H1 (cell line): ENCODE results near the gene TRIM44. TPM values are rescaled to one million over a fixed set of nuclear protein-coding genes. Genes with fewer than 3 reads are reported as not detected.

Experiments used
- CTCF ChIA-PET: fragments of 300-600 bp; sonication (Branson Sonifier 250); formaldehyde crosslinking; loops from one replicate; lab custom pipeline; 2021; ENCODE audit not compliant: partially characterized antibody; lab: Charles Lee
- POLR2A ChIA-PET: fragments of 300-600 bp; sonication (Branson Sonifier 250); formaldehyde crosslinking; loops from one replicate; lab custom pipeline; 2021; ENCODE audit warnings: inconsistent platforms; ENCODE audit not compliant: partially characterized antibody; lab: Charles Lee
- DNase-seq, 2 experiments: peaks; one replicate each; pipeline versions ENCODE4 v3.0.0 to v3.0.0-alpha.2; 2010 to 2022; ENCODE audit warnings: low spot score in 2 of 2, low read depth in 1 of 2, mixed read lengths in 1 of 2
- FAIRE-seq: peaks from 2 replicates; lab custom pipeline; 2011; peaks lifted over from hg19 to GRCh38; lab: Jason Lieb, UNC
- H2AFZ ChIP-seq: 2 replicates; pipeline ENCODE4 v1.8.1; 2012; ENCODE audit warnings: low read length, inconsistent platforms
- H2AK5ac ChIP-seq: 2 replicates; pipeline ENCODE4 v1.6.1; 2013; ENCODE audit warnings: low read depth, low read length
- H2BK120ac ChIP-seq: replicated peaks from 2 replicates; pipeline ENCODE3; 2013; ENCODE audit warnings: low read depth, low read length, inconsistent platforms
- H2BK12ac ChIP-seq: 2 replicates; pipeline ENCODE4 v1.6.1; 2013; ENCODE audit warnings: low read depth, low read length
- H2BK15ac ChIP-seq: 2 replicates; pipeline ENCODE4 v1.6.1; 2013; ENCODE audit warnings: low read length
- H2BK20ac ChIP-seq: 2 replicates; pipeline ENCODE4 v1.6.1; 2013; ENCODE audit warnings: low read length
- H2BK5ac ChIP-seq: 2 replicates; pipeline ENCODE4 v1.6.1; 2013; ENCODE audit warnings: low read depth, low read length
- H3K14ac ChIP-seq: 2 replicates; pipeline ENCODE4 v1.6.1; 2013; ENCODE audit warnings: inconsistent platforms; ENCODE audit not compliant: insufficient read length
- H3K18ac ChIP-seq: 2 replicates; pipeline ENCODE4 v1.6.1; 2013; ENCODE audit warnings: low read length; ENCODE audit errors: extremely low read depth
- H3K23ac ChIP-seq: 2 replicates; pipeline ENCODE4 v1.6.1; 2013; ENCODE audit warnings: inconsistent platforms; ENCODE audit not compliant: insufficient read length
- H3K23me2 ChIP-seq: 2 replicates; pipeline ENCODE4 v1.6.1; 2013; ENCODE audit warnings: low read depth, low read length
- H3K27ac ChIP-seq: 2 replicates; pipeline ENCODE4 v1.6.1; 2011; ENCODE audit warnings: low read depth, low read length, inconsistent platforms
- H3K27me3 ChIP-seq, 4 experiments: replicated peaks in 1 of 4; 1 replicate in 1 of 4; 2 replicates in 3 of 4; pipeline versions ENCODE4 v1.6.1 to v1.8.1; 2011 to 2013; ENCODE audit warnings: low read length in 3 of 4, mild to moderate bottlenecking in 3 of 4, inconsistent platforms in 2 of 4, mixed read lengths in 2 of 4, moderate library complexity in 1 of 4; ENCODE audit not compliant: control insufficient read depth in 3 of 4, insufficient read depth in 3 of 4; ENCODE audit errors: extremely low read depth in 1 of 4
- H3K36me3 ChIP-seq, 4 experiments: 2 replicates each; pipeline versions ENCODE4 v1.6.1 to v1.8.1; 2011 to 2013; ENCODE audit warnings: mild to moderate bottlenecking in 4 of 4, low read length in 3 of 4, moderate library complexity in 2 of 4, control low read depth in 1 of 4, inconsistent platforms in 1 of 4; ENCODE audit not compliant: insufficient read depth in 4 of 4, control insufficient read depth in 2 of 4
- H3K4ac ChIP-seq: replicated peaks from 2 replicates; pipeline ENCODE3; 2013; ENCODE audit warnings: low read length, low read depth, mixed read lengths, inconsistent platforms; ENCODE audit not compliant: insufficient read length
- H3K4me1 ChIP-seq, 4 experiments: replicated peaks in 1 of 4; 1 replicate in 1 of 4; 2 replicates in 3 of 4; pipeline versions ENCODE4 v1.6.1 to v1.8.1; 2011 to 2013; ENCODE audit warnings: low read length in 3 of 4, inconsistent platforms in 2 of 4, mixed read lengths in 1 of 4; ENCODE audit not compliant: insufficient read depth in 4 of 4, control insufficient read depth in 3 of 4
- H3K4me2 ChIP-seq, 2 experiments: 2 replicates each; pipeline versions ENCODE4 v1.6.1 to v1.8.1; 2011 to 2013; ENCODE audit warnings: low read depth in 2 of 2, low read length in 2 of 2, control low read depth in 1 of 2, inconsistent platforms in 1 of 2, mild to moderate bottlenecking in 1 of 2; ENCODE audit not compliant: insufficient read depth in 1 of 2
- H3K4me3 ChIP-seq, 4 experiments: fragments of 200-600, 300-600 bp in 1 of 4; sonication (generic), shearing (Covaris generic), sonication (Bioruptor Twin) in 1 of 4; 2 replicates each; pipeline versions ENCODE4 v1.5.1 to v1.8.1; 2011 to 2016; ENCODE audit warnings: low read length in 4 of 4, low read depth in 3 of 4, control low read depth in 2 of 4, inconsistent platforms in 2 of 4, mild to moderate bottlenecking in 2 of 4, mixed read lengths in 1 of 4, moderate library complexity in 1 of 4; ENCODE audit not compliant: insufficient read depth in 2 of 4; ENCODE audit errors: extremely low read depth in 1 of 4
- H3K56ac ChIP-seq: replicated peaks from 2 replicates; pipeline ENCODE3; 2013; ENCODE audit warnings: low read depth, mild to moderate bottlenecking, mixed read lengths, low read length, inconsistent platforms; ENCODE audit not compliant: insufficient read length
- H3K79me1 ChIP-seq: 2 replicates; pipeline ENCODE4 v1.6.1; 2013; ENCODE audit warnings: low read depth, low read length, control low read depth
- H3K79me2 ChIP-seq, 2 experiments: 2 replicates each; pipeline versions ENCODE4 v1.6.1 to v1.8.1; 2012 to 2013; ENCODE audit warnings: low read length in 2 of 2, mild to moderate bottlenecking in 2 of 2, inconsistent platforms in 1 of 2; ENCODE audit not compliant: insufficient read depth in 2 of 2, control insufficient read depth in 1 of 2
- H3K9ac ChIP-seq, 4 experiments: replicated peaks in 1 of 4; 1 replicate in 1 of 4; 2 replicates in 3 of 4; pipeline versions ENCODE4 v1.6.1 to v1.8.1; 2011 to 2013; ENCODE audit warnings: low read depth in 3 of 4, low read length in 3 of 4, control low read depth in 2 of 4, mild to moderate bottlenecking in 2 of 4, moderate library complexity in 2 of 4, inconsistent platforms in 1 of 4; ENCODE audit errors: extremely low read depth in 1 of 4
- H3K9me3 ChIP-seq, 2 experiments: 2 replicates each; pipeline versions ENCODE4 v1.6.1 to v1.8.1; 2012 to 2013; ENCODE audit warnings: mild to moderate bottlenecking in 2 of 2, moderate library complexity in 2 of 2, control low read depth in 1 of 2, inconsistent platforms in 1 of 2, low read depth in 1 of 2, low read length in 1 of 2, mixed read lengths in 1 of 2; ENCODE audit not compliant: insufficient read depth in 2 of 2
- H4K20me1 ChIP-seq, 2 experiments: replicated peaks in 1 of 2; 2 replicates each; pipeline versions ENCODE3 to v1.8.1; 2011 to 2013; ENCODE audit warnings: inconsistent platforms in 2 of 2, low read length in 2 of 2, mild to moderate bottlenecking in 1 of 2; ENCODE audit not compliant: insufficient read depth in 2 of 2, control insufficient read depth in 1 of 2
- H4K5ac ChIP-seq: 2 replicates; pipeline ENCODE4 v1.6.1; 2013; ENCODE audit warnings: low read length, low read depth, mixed read lengths, inconsistent platforms; ENCODE audit not compliant: insufficient read length
- H4K8ac ChIP-seq: 2 replicates; pipeline ENCODE4 v1.8.0; 2013; ENCODE audit warnings: mild to moderate bottlenecking, moderate library complexity, low read length, inconsistent platforms; ENCODE audit not compliant: insufficient read depth; ENCODE audit errors: extremely low read depth
- H4K91ac ChIP-seq: replicated peaks from 2 replicates; pipeline ENCODE3; 2013; ENCODE audit warnings: low read length, mixed read lengths, inconsistent platforms; ENCODE audit not compliant: insufficient read length
- CEBPB ChIP-seq: IDR thresholded peaks from 2 replicates; pipeline ENCODE4 v1.6.1; 2012; ENCODE audit warnings: low read depth, low read length
- CHD2 ChIP-seq: IDR thresholded peaks from 2 replicates; pipeline ENCODE4 v1.6.1; 2012; ENCODE audit warnings: low read length, improper control_type of control experiment
- E2F6 ChIP-seq: IDR thresholded peaks from 2 replicates; pipeline ENCODE4 v1.6.1; 2012; ENCODE audit warnings: inconsistent platforms
- HDAC2 ChIP-seq, 2 experiments: fragments of 300-600 bp in 1 of 2; sonication (generic) in 1 of 2; IDR thresholded peaks; 2 replicates each; pipeline ENCODE4 v1.6.1; 2011 to 2012; ENCODE audit warnings: low read depth in 2 of 2, low read length in 2 of 2, mild to moderate bottlenecking in 2 of 2, moderate library complexity in 2 of 2, borderline replicate concordance in 1 of 2, inconsistent platforms in 1 of 2
- PHF8 ChIP-seq: fragments of 200-600 bp; sonication (generic); conservative IDR thresholded peaks from 2 replicates; pipeline ENCODE4 v1.7.1; 2012; ENCODE audit warnings: low read depth, mild to moderate bottlenecking, inconsistent platforms, low read length, moderate library complexity
- SIRT6 ChIP-seq: IDR thresholded peaks from one replicate; pipeline ENCODE4 v1.7.1; 2012; ENCODE audit warnings: low read length, inconsistent platforms
- SRF ChIP-seq: IDR thresholded peaks from 2 replicates; pipeline ENCODE4 v1.6.1; 2011; ENCODE audit warnings: mild to moderate bottlenecking, low read depth, low read length, moderate library complexity
- YY1 ChIP-seq: IDR thresholded peaks from 2 replicates; pipeline ENCODE4 v1.6.1; 2011; ENCODE audit warnings: low read depth, mild to moderate bottlenecking, low read length
- WGBS, 2 experiments: shearing (Covaris generic) in 1 of 2; methylation state at CpG; one replicate each; pipeline versions ENCODE4 v1.1.6 to v1.1.7; 2013 to 2015; ENCODE audit warnings: low lambda C conversion rate in 2 of 2, mixed read lengths in 2 of 2, inconsistent platforms in 1 of 2, low coverage in 1 of 2, missing lambda C conversion rate in 1 of 2; ENCODE audit not compliant: insufficient replicate concordance in 2 of 2, insufficient coverage in 1 of 2, insufficient read length in 1 of 2; ENCODE audit errors: extremely low coverage in 1 of 2, missing lambda C conversion rate in 1 of 2; 5-methylcytosine and 5-hydroxymethylcytosine counted together
- polyA plus RNA-seq, 7 experiments: library from polyadenylated mRNA; depleted of rRNA in 3 of 7; stranded (reverse) in 5 of 7; unstranded in 2 of 7; fragments of >200 nt in 5 of 7; fragments of 200-250 nt in 2 of 7; gene quantifications; 1 replicate in 5 of 7; 2 replicates in 1 of 7; 4 replicates in 1 of 7; pipeline versions ENCODE4 v1.2.1 to v1.2.3, GENCODE V29; 2011 to 2013; ENCODE audit warnings: missing spikeins in 2 of 7, mixed read lengths in 2 of 7
- total RNA-seq: library from RNA; stranded (reverse); fragmentation: NEBNext Ultra II Directional; extraction: Animal tissue kit (Norgen Biotek cat#: 25700); gene quantifications from 2 replicates; pipeline ENCODE4 v1.2.1, GENCODE V29; 2021

The TRIM44 gene
- total and polyA plus RNA-seq, 2 of the 8 experiments (the other 6 are each of a cell fraction or from before 2014, with no cell fraction given) = 13.9 to 34.4 TPM

- Histone ChIP-seq H2BK15ac (no peak overlapping the region), H3K4me3 (no peak overlapping the region), H3K56ac (no peak overlapping the region), H3K18ac (no peak overlapping the region), H3K23ac (no peak overlapping the region), H4K91ac (no peak overlapping the region), H3K9ac (no peak overlapping the region), H2BK20ac (no peak overlapping the region), H3K79me2 (no peaks in the 10 kb centered on the region), H3K4me2 (no peak overlapping the region), H3K36me3 (no peaks in the 10 kb centered on the region), H3K23me2 (peaks cover 2% of the 10 kb centered on the region; the same call in 1 of the 2 replicates), H3K14ac (no peak overlapping the region), H3K27ac (no peak overlapping the region), H4K5ac (no peak overlapping the region), H3K27me3 (no peaks in the 10 kb centered on the region), H2AFZ (no peak overlapping the region), H4K20me1 (no peaks in the 10 kb centered on the region), H3K9me3 (no peaks in the 10 kb centered on the region), H3K4me1 (no peaks in the 10 kb centered on the region), H3K79me1 (no peaks in the 10 kb centered on the region), H2BK12ac (no peak overlapping the region), H4K8ac (no peak overlapping the region), H3K4ac (no peak overlapping the region), H2AK5ac (no peak overlapping the region), H2BK120ac (no peak overlapping the region), H2BK5ac (no peak overlapping the region)
- TF ChIP-seq SRF (no peak), CHD2 (no peak), E2F6 (no peak), CEBPB (no peak), SIRT6 (no peak), YY1 (no peak), PHF8 (no peak), HDAC2 (IDR thresholded peaks at IDR 0.05; ENCODE audit: borderline replicate concordance in 1 of 2, low read depth in 2 of 2, low read length in 2 of 2) (no peak)
- POLR2A ChIA-PET = no interaction called here
- DNase-seq (no peak), FAIRE-seq (no peak)
- 93% methylated on average over 1 of the region's 1 CpG; no CpG with 5 or more reads in 1 of the 2 experiments for WGBS, 2 experiments
- CTCF ChIA-PET = interaction anchor here (1.0 to 1.4 kb wide), 2 partner anchors 56 to 278 kb away, joined by 3 read pairs; no protein-coding TSS in a partner anchor
These were observed 102.6 kb downstream of the TRIM44 start for GRCh38 chr11:35765211-35765610.
